Left lung (tissue), 10 donors: ENCODE results near the gene MARK3. TPM values are rescaled to one million over a fixed set of nuclear protein-coding genes. Genes with fewer than 3 reads are reported as not detected.

Experiments
- ATAC-seq: fragments of 200-7000 bp; cut with Tn5 transposase; one replicate; pipeline ENCODE4 v1.9.1; 2020; ENCODE audit warnings: moderate library complexity
- DNase-seq, 4 donors: peaks; one replicate each; pipeline ENCODE4 v3.0.0-alpha.2; 2013 to 2020
- H3K27ac ChIP-seq, 2 donors: fragments of 200-600 bp; sonication (generic) in 1 of 2; one replicate each; pipeline versions ENCODE4 v1.5.0 to v1.8.0; 2020 to 2021
- H3K27me3 ChIP-seq, 2 donors: fragments of 200-600 bp; sonication (generic) in 1 of 2; one replicate each; pipeline versions ENCODE4 v1.5.0 to v1.8.0; 2020 to 2021
- H3K36me3 ChIP-seq, 2 donors: fragments of 200-600 bp; sonication (generic) in 1 of 2; one replicate each; pipeline versions ENCODE4 v1.5.0 to v1.8.0; 2020 to 2021
- H3K4me1 ChIP-seq, 2 donors: fragments of 200-600 bp; one replicate each; pipeline ENCODE4 v1.8.0; 2021
- H3K4me3 ChIP-seq, 2 donors: fragments of 200-600 bp; sonication (generic) in 1 of 2; one replicate each; pipeline versions ENCODE4 v1.5.0 to v1.8.0; 2020 to 2021; ENCODE audit warnings: mild to moderate bottlenecking in 1 of 2
- H3K9me3 ChIP-seq, 2 donors: fragments of 200-600 bp; sonication (generic) in 1 of 2; one replicate each; pipeline versions ENCODE4 v1.5.0 to v1.8.0; 2020 to 2021
- intact Hi-C, 2 donors: fragments of 100-400 bp; cut with DNase I; formaldehyde crosslinking; loops; one replicate each; pipeline versions ENCODE4 v1.11.2 to v1.14.2; 2022
- polyA plus RNA-seq, 6 donors: library from polyadenylated mRNA; unstranded; fragments of 120-200 nt; gene quantifications; one replicate each; pipeline ENCODE4 v1.2.1, GENCODE V29; 2013; ENCODE audit not compliant: insufficient read length in 6 of 6
- total RNA-seq, 2 donors: library from RNA; stranded (reverse); fragmentation: NEBNext Ultra II Directional; extraction: Animal tissue kit (Norgen Biotek cat#: 25700); gene quantifications; one replicate each; pipeline ENCODE4 v1.2.1, GENCODE V29; 2021
- TF ChIP-seq, protein P1 (sequence below), 2 donors: fragments of 200-600 bp; sonication (generic) in 1 of 2; IDR thresholded peaks; one replicate each; pipeline versions ENCODE4 v1.5.0 to v1.8.0; 2021; ENCODE audit warnings: antibody characterized with exemption in 2 of 2
- donor health status: DM: no; HTN: yes; CAD: no.
- donor health status: DM: no; HTN: no; CAD: no.

The MARK3 gene
- total and polyA plus RNA-seq, 8 donors, result 78.8 to 135 (median 122) TPM

DNA sequence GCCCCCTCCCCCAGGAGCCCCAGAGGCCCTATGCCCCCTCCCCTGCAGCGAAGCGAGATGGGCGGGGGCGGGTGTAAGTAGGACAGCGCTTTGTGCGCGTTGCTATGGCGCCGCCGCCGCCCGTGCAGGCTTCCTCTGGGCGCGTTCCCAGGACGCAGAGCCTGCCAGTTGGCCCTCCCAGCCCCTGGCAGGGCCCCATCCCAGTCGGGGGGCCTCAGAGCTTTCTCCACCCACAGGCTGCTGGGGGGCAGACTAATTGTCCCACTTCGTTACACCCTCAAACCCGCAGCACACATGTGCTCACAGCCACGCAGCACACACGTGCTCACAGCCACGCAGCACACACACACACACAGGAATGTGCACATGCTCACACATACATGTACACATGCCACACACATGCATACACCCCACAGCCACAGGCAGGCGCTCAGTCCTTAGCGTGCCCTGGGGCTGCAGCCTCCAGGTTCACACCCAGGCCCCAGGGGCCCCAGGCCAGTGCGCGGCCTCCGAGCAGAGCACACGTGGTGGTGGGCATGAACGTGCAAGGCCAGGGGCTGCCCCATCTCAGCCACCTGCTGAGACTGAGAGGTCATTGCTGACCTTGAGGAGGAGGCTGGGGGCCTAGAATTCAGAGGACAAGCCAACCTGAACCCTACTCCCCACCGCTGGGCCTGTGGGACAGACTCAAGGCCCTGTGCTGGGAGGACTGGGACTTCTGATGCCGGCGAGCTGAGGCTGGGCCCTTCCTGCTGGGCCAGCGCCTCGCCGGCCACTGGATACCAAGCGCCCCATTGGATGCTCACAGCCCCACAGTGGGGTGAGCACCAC lies 159.4 kb downstream of the MARK3 start:
- peak in 2 of 4 donors; percentile 78 to 84 for DNase-seq
- TF ChIP-seq, protein P1, sequence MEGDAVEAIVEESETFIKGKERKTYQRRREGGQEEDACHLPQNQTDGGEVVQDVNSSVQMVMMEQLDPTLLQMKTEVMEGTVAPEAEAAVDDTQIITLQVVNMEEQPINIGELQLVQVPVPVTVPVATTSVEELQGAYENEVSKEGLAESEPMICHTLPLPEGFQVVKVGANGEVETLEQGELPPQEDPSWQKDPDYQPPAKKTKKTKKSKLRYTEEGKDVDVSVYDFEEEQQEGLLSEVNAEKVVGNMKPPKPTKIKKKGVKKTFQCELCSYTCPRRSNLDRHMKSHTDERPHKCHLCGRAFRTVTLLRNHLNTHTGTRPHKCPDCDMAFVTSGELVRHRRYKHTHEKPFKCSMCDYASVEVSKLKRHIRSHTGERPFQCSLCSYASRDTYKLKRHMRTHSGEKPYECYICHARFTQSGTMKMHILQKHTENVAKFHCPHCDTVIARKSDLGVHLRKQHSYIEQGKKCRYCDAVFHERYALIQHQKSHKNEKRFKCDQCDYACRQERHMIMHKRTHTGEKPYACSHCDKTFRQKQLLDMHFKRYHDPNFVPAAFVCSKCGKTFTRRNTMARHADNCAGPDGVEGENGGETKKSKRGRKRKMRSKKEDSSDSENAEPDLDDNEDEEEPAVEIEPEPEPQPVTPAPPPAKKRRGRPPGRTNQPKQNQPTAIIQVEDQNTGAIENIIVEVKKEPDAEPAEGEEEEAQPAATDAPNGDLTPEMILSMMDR (IDR thresholded peaks at IDR 0.05), result no peak
- ATAC-seq, result no peak
- no peak overlapping the region for H3K27ac ChIP-seq
- no peaks in the 10 kb centered on the region for H3K36me3 ChIP-seq
- H3K4me1 ChIP-seq, result peaks cover 26 to 35% of the 10 kb centered on the region in 2 donors
- H3K4me3 ChIP-seq, result no peak overlapping the region
- intact Hi-C loops, result no loop called here
- H3K27me3 ChIP-seq, result peaks cover 0 to 28% of the 10 kb centered on the region in 2 donors
- H3K9me3 ChIP-seq, result no peaks in the 10 kb centered on the region

DNA sequence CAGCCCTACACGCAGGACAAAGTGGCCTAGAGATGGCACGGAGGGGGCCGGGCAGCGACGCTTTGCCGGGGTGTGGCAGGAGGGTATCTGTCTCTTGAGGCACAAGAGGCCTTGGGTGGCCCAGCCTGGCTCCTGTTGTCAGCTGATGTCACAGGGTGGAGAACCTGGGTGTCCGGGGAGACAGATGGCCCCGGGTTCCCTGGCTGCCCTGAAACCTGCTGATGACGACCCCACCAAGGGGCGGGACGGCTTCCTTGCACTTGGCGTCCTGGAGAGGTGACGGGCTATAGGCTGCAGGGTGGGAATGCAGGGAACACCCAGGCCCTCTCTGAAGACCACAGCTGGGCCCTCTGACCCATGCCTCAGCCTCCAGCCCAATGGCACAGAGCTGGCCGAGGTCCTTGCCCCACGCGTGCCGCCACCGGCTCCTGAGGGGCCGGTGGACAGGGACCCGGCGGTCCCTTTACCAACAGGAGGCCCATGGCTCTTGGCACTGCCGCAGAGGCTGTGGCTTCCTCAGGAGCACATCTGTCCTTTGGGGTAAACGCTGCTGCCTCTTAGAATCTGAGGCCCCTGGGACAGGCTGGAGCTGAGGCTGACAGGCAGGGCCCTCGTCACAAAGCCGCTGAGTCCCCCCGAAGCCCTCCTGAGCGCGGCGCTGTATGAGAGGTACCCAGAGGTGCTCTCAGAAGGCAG lies 160.2 kb downstream of the MARK3 start:
- TF ChIP-seq, protein P1 (IDR thresholded peaks at IDR 0.05), result no peak
- DNase-seq (peak in 1 of 4 donors; percentile 69), ATAC-seq (no peak)
- Histone ChIP-seq H3K27me3 (peaks cover 0 to 21% of the 10 kb centered on the region in 2 donors), H3K4me3 (no peak overlapping the region), H3K36me3 (no peaks in the 10 kb centered on the region), H3K4me1 (peaks cover 24 to 31% of the 10 kb centered on the region in 2 donors), H3K27ac (no peak overlapping the region), H3K9me3 (no peaks in the 10 kb centered on the region)
- intact Hi-C loops, result no loop called here

DNA sequence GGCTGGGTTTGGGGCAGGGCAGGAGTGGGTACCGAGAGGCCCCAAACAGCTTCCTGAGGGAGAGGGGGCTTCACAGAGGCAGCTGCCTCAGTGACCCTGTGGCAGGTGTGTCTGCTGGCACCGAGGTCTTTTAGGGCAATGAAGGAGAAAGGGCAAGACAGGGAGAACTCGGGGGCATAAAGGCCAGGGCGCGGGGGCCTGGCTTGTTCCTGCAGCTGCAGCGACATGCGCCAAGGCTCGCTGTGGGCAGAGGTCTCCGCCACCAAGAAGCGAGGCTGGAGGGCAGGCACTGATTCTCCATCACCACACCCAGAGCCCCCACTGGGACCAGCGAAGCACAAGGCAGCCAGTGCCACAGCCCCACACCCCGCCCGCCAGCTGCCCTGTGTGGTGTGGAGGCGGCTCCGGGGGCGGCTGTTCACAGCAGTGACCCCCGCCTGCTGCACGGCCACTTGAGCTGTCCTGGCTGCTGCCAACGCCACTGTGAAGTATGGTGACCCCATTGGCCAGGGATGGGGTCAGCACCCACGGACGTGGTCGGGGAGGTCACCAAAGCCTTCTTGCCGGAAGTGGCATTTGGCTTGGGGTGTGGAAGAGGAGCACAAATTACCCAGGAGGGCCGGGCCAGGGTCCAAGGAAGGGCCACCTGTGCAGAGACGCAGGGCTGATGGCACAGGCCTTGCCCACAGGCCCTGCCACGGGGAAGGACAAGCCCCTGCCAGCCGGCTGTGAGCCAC lies 160.9 kb downstream of the MARK3 start:
- no peaks in the 10 kb centered on the region for H3K36me3 ChIP-seq
- ATAC-seq (no peak), DNase-seq (peak in 1 of 4 donors; percentile 72)
- TF ChIP-seq, protein P1 (IDR thresholded peaks at IDR 0.05), result no peak
- no peak overlapping the region for H3K4me3 ChIP-seq
- no peaks in the 10 kb centered on the region for H3K9me3 ChIP-seq
- peaks cover 17 to 26% of the 10 kb centered on the region in 2 donors for H3K4me1 ChIP-seq
- intact Hi-C loops, result no loop called here
- H3K27ac ChIP-seq, result no peak overlapping the region
- peaks cover 0 to 18% of the 10 kb centered on the region in 2 donors for H3K27me3 ChIP-seq

DNA sequence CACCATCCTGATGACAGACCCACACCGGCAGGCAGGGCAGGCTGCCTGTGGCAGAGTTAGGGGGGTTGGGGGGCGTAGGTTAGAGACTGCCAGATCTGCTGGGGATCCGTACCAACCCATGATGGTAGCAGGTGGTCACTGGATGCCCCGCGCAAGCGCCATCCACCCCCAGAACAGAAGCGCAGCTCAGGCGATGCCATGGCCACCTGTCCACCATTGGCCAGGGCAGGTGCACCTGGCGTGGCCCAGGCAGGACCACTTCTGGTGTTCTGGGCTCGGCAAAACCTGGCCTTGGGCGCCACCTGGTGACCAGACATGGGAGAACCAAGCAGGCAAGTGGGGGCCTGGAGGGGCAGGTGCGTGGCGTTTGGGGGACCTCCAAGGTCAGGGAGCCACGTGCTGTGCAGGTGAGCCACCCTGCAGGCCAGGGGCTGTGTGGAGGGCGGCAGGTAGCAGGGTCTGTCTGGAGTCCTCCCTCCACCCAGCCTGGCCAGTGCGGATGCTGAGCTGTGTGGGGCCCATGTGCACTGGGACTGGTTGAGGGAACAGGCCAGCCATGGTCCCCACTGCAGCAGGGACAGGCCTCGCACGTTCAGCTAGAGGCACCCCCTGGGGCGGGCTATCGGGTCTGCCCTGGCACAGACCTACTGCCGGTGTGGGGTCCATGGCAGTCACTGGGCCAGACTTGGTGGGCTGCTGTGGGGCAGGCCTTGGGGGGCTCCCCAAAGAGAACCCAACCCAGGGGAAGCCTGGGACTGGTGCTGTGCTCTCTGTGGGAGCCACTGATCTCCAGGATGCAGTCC lies 161.6 kb downstream of the MARK3 start:
- Histone ChIP-seq H3K4me1 (peaks cover 18 to 26% of the 10 kb centered on the region in 2 donors), H3K4me3 (no peak overlapping the region), H3K27me3 (peaks cover 0 to 10% of the 10 kb centered on the region in 2 donors), H3K27ac (no peak overlapping the region), H3K9me3 (no peaks in the 10 kb centered on the region), H3K36me3 (no peaks in the 10 kb centered on the region)
- TF ChIP-seq, protein P1 (IDR thresholded peaks at IDR 0.05), result peak; percentile 86 to 88
- ATAC-seq, result peak; percentile 63
- intact Hi-C loops, result no loop called here
- peak in 3 of 4 donors; percentile 68 to 92 (median 74) for DNase-seq
